ENCODE results near the gene TF. TPM values are rescaled to one million over a fixed set of nuclear protein-coding genes. Genes with fewer than 3 reads are reported as not detected.

The TF gene
- total and polyA plus RNA-seq, 2 of the 8 experiments (the other 6 are each of a cell fraction or from before 2014, with no cell fraction given): 0.02 to 0.26 TPM

- H3K14ac ChIP-seq (ENCODE audit: insufficient read length): no peak overlapping the region
- DNase-seq (ENCODE audit: low read depth in 1 of 2, low spot score in 2 of 2) (no peak), FAIRE-seq (no peak)
- CTCF ChIA-PET (ENCODE audit: partially characterized antibody): interaction anchor here (0.6 to 1.9 kb wide), 6 partner anchors 15 to 493 kb away, joined by 3 to 5 read pairs (median 3); no protein-coding TSS in a partner anchor
- no peaks in the 10 kb centered on the region for H4K20me1 ChIP-seq (replicated peaks in 1 of 2; ENCODE audit: control insufficient read depth in 1 of 2, insufficient read depth in 2 of 2, low read length in 2 of 2)
- peaks cover 0 to 2% (median 0%) of the 10 kb centered on the region in 4 experiments; a peak in 1 of 7 replicates for H3K4me1 ChIP-seq (replicated peaks in 1 of 4; ENCODE audit: control insufficient read depth in 3 of 4, insufficient read depth in 4 of 4, low read length in 3 of 4)
- H3K56ac ChIP-seq (replicated peaks; ENCODE audit: insufficient read length, low read depth, low read length): no peak overlapping the region
- H3K79me1 ChIP-seq (ENCODE audit: low read depth, low read length): no peaks in the 10 kb centered on the region
- H2BK120ac ChIP-seq (replicated peaks; ENCODE audit: low read depth, low read length): no peak overlapping the region
- WGBS, 2 experiments (ENCODE audit: extremely low coverage in 1 of 2, insufficient coverage in 1 of 2, insufficient read length in 1 of 2, insufficient replicate concordance in 2 of 2, low coverage in 1 of 2, low lambda C conversion rate in 2 of 2, missing lambda C conversion rate in 1 of 2): 80% methylated on average over 12 of the region's 12 CpGs; no CpG with 5 or more reads in 1 of the 2 experiments
- no peak overlapping the region for H2AFZ ChIP-seq (ENCODE audit: low read length)
- H3K9ac ChIP-seq (replicated peaks in 1 of 4; ENCODE audit: extremely low read depth in 1 of 4, low read depth in 3 of 4, low read length in 3 of 4): no peak overlapping the region
- peaks cover 4% of the 10 kb centered on the region; the same call in 1 of the 2 replicates for H3K23me2 ChIP-seq (ENCODE audit: low read depth, low read length)
- H2BK12ac ChIP-seq (ENCODE audit: low read depth, low read length): no peak overlapping the region
- no peak overlapping the region for H2BK20ac ChIP-seq (ENCODE audit: low read length)
- H4K8ac ChIP-seq (ENCODE audit: extremely low read depth, insufficient read depth, low read length): no peak overlapping the region
- H2AK5ac ChIP-seq (ENCODE audit: low read depth, low read length): no peak overlapping the region
- no peak overlapping the region for H2BK15ac ChIP-seq (ENCODE audit: low read length)
- no peak overlapping the region for H3K4me2 ChIP-seq (ENCODE audit: insufficient read depth in 1 of 2, low read depth in 2 of 2, low read length in 2 of 2)
- no peak overlapping the region for H3K27ac ChIP-seq (ENCODE audit: low read depth, low read length)
- POLR2A ChIA-PET (ENCODE audit: partially characterized antibody): no interaction called here
- H3K4ac ChIP-seq (replicated peaks; ENCODE audit: insufficient read length, low read depth, low read length): no peak overlapping the region
- no peaks in the 10 kb centered on the region for H3K9me3 ChIP-seq (ENCODE audit: insufficient read depth in 2 of 2, low read depth in 1 of 2, low read length in 1 of 2)
- TF ChIP-seq SIX5 (IDR thresholded peaks at IDR 0.05; ENCODE audit: low read depth, low read length) (no peak), EP300 (IDR thresholded peaks at IDR 0.05; ENCODE audit: borderline replicate concordance in 1 of 2, low read depth in 2 of 2, low read length in 2 of 2) (no peak), MAFK (IDR thresholded peaks at IDR 0.05; ENCODE audit: low read depth, low read length) (no peak), GTF2F1 (IDR thresholded peaks at IDR 0.05; ENCODE audit: borderline replicate concordance, low read depth, low read length) (no peak), YY1 (IDR thresholded peaks at IDR 0.05; ENCODE audit: low read depth, low read length) (no peak)
- H3K27me3 ChIP-seq (replicated peaks in 1 of 4; ENCODE audit: control insufficient read depth in 3 of 4, extremely low read depth in 1 of 4, insufficient read depth in 3 of 4, low read length in 3 of 4): no peaks in the 10 kb centered on the region
- H3K18ac ChIP-seq (ENCODE audit: extremely low read depth, low read length): no peak overlapping the region
- H3K4me3 ChIP-seq (ENCODE audit: extremely low read depth in 1 of 4, insufficient read depth in 2 of 4, low read depth in 3 of 4, low read length in 4 of 4): no peak overlapping the region
- no peaks in the 10 kb centered on the region for H3K79me2 ChIP-seq (ENCODE audit: control insufficient read depth in 1 of 2, insufficient read depth in 2 of 2, low read length in 2 of 2)
- H3K36me3 ChIP-seq (ENCODE audit: control insufficient read depth in 2 of 4, insufficient read depth in 4 of 4, low read length in 3 of 4): no peaks in the 10 kb centered on the region; a peak in 3 of 8 replicates
- H2BK5ac ChIP-seq (ENCODE audit: low read depth, low read length): no peak overlapping the region; the same call in 1 of the 2 replicates
- H3K23ac ChIP-seq (ENCODE audit: insufficient read length): no peak overlapping the region
- no peak overlapping the region for H4K91ac ChIP-seq (replicated peaks; ENCODE audit: insufficient read length, low read length)
- H4K5ac ChIP-seq (ENCODE audit: insufficient read length, low read depth, low read length): no peak overlapping the region
Observed at GRCh38 chr3:133838916-133839800, 93.0 kb downstream of the TF start.
